ENCODE measurements around the gene ABCC4. TPM values are rescaled to one million over a fixed set of nuclear protein-coding genes. Genes with fewer than 3 reads are reported as not detected.
A peak's percentile ranks its signal among the peaks of the same experiment; 100 is the strongest.

ABCC4 gene
- polyA plus RNA-seq, 6 donors from 2014 or later: 0.27 to 2.3 (median 1.5) TPM; not detected in 1

DNA sequence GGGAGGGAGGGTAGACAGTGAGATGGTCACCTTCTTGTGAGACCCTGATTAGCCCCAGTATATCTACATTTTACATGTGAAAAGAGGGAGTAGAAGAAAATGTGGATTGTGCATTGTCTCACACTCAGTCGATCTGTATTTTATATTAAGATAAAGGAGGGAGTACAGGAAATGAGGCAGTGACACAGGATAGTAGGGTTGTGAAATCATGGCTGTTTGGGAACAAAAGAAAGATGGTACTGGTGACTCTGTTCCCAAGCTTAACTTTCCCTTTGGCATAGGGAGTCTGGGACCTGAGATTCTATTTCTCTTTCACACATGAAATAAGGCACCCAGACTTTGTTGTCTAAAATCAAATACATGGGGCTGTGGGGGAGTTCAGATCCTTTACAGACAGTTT lies 194.7 kb downstream of the ABCC4 start:
- H3K27me3 Mint-ChIP-seq: no peaks in the 10 kb centered on the region
- H3K9me3 Mint-ChIP-seq: peaks cover 0 to 6% (median 0%) of the 10 kb centered on the region in 7 donors
- no peaks in the 10 kb centered on the region for H3K4me1 Mint-ChIP-seq
- DNase-seq (no peak), ATAC-seq (ENCODE audit: low read depth in 2 of 2) (no peak)
- no peaks in the 10 kb centered on the region for H3K36me3 Mint-ChIP-seq
- no peak overlapping the region for H3K27ac Mint-ChIP-seq
- H3K4me3 Mint-ChIP-seq: no peak overlapping the region

GRCh38 chr13:95100525-95101433 lies 200.5 kb downstream of the ABCC4 start:
- no peak for ATAC-seq (ENCODE audit: low read depth in 2 of 2)
- Mint-ChIP-seq H3K4me3 (no peak overlapping the region), H3K27me3 (no peaks in the 10 kb centered on the region), H3K4me1 (no peaks in the 10 kb centered on the region), H3K27ac (no peak overlapping the region), H3K9me3 (peaks cover 4 to 28% (median 10%) of the 10 kb centered on the region in 7 donors), H3K36me3 (peaks cover 7 to 8% of the 10 kb centered on the region in 2 donors)
- no peak for DNase-seq

GRCh38 chr13:95099541-95099940 lies 201.7 kb downstream of the ABCC4 start:
- no peak overlapping the region for H3K27ac Mint-ChIP-seq

DNA sequence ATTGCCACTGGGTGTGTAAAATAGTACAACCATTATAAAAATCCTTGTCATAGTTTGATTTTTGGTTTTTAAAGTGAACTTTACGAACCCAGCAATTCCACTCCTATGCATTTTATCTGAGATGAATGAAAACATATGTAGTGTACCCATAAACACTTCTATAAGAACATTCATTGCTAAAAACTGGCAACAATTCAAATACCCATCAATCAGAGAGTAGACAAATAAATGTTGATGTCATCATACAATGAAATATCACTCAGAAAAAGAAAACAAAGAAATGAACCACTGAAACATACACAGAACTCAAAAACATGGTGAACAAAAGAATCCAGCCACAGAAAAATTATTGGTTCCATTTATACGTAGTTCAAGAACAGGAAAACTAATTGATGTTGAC lies 202.3 kb downstream of the ABCC4 start:
- H3K27ac Mint-ChIP-seq: no peak overlapping the region
- ATAC-seq (ENCODE audit: low read depth in 2 of 2): no peak
- H3K36me3 Mint-ChIP-seq: peaks cover 7 to 8% of the 10 kb centered on the region in 2 donors
- peaks cover 4 to 28% (median 14%) of the 10 kb centered on the region in 7 donors for H3K9me3 Mint-ChIP-seq
- DNase-seq: no peak
- no peak overlapping the region for H3K4me3 Mint-ChIP-seq
- H3K27me3 Mint-ChIP-seq: no peaks in the 10 kb centered on the region
- no peaks in the 10 kb centered on the region for H3K4me1 Mint-ChIP-seq

More at GRCh38 chr13:95099541-95099940, 201.7 kb downstream of the ABCC4 start:
- Mint-ChIP-seq H3K36me3 (peaks cover 7 to 8% of the 10 kb centered on the region in 2 donors), H3K9me3 (peaks cover 4 to 28% (median 12%) of the 10 kb centered on the region in 7 donors), H3K4me1 (no peaks in the 10 kb centered on the region), H3K27me3 (no peaks in the 10 kb centered on the region), H3K4me3 (no peak overlapping the region)
- DNase-seq (no peak), ATAC-seq (ENCODE audit: low read depth in 2 of 2) (no peak)

DNA sequence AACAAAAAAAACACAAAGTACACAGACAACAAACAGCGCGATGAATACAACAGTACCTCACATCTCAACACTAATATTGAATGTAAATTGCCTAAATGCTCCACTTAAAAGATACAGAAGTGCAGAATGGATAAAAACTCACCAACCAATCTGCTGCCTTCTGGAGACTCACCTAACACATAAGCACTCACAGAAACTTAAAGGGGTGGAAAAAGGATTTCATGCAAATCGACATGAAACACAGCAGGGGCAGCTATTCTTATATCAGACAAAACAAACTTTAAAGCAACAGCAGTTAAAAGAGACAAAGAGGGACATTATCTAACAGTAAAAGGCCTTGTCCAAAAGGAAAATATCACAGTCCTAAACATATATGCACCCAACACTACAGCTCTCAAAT lies 209.5 kb downstream of the ABCC4 start:
- no peaks in the 10 kb centered on the region for H3K4me1 Mint-ChIP-seq
- peaks cover 8 to 9% of the 10 kb centered on the region in 2 donors for H3K36me3 Mint-ChIP-seq
- no peak for ATAC-seq (ENCODE audit: low read depth in 2 of 2)

DNA sequence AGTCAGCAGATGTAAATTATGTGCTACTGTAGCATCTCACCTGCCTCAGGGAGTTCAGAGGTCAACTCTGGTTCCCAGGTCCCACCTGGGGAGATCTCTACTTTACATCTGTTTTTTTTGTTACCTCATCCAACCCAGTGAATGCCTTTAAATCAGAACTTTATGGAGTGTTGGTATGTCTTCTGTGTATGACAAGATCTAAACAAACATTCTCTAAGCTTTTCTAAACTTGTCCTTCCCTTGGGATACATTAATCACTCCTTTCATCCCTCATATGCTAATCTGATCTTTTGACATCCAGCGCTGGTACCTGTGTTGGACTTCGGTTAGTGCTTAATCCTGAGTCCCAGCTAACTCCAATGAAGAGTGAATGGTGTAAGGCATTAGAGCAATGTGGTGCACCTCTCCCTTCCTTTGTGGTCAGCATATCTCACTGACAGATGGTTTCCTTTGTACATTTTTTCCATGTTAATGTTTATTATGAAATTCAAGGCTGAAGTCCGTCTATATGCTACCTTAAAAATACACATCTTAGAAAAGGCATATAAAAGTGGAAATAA lies 213.4 kb downstream of the ABCC4 start:
- Mint-ChIP-seq H3K4me3 (no peak overlapping the region), H3K27ac (no peak overlapping the region)
- no peak for ATAC-seq (ENCODE audit: low read depth in 2 of 2)

More for the DNA sequence above, 209.5 kb downstream of the ABCC4 start:
- Mint-ChIP-seq H3K9me3 (peaks cover 5 to 30% (median 8%) of the 10 kb centered on the region in 7 donors), H3K27ac (peak overlapping the region in 1 of 6 donors; percentile 77), H3K4me3 (no peak overlapping the region), H3K27me3 (no peaks in the 10 kb centered on the region)
- no peak for DNase-seq

DNA sequence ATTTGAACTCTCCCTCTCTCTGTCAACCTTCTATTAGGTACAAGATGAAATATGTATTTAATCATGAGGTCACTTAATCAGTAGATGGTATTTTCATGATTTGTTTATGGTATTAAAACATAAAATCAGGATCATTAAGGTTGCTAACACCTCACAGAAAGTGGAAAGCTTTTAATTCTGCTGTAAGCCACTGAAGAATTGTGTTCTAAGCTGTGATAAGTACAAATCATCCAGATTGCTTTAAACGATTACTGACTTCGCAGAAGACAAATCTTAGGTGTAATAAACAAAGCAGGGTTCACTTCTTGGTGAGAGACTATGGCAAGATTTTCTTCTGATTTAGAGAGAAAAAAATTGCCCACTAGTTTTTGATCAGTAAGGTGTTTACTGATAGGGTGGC lies 214.5 kb downstream of the ABCC4 start:
- H3K4me3 Mint-ChIP-seq: no peak overlapping the region
- H3K36me3 Mint-ChIP-seq: no peaks in the 10 kb centered on the region
- H3K27ac Mint-ChIP-seq: peak overlapping the region in 1 of 6 donors; percentile 47
- no peaks in the 10 kb centered on the region for H3K4me1 Mint-ChIP-seq
- peaks cover 0 to 5% (median 0%) of the 10 kb centered on the region in 7 donors for H3K9me3 Mint-ChIP-seq
- ATAC-seq (ENCODE audit: low read depth in 2 of 2) (no peak), DNase-seq (no peak)
- H3K27me3 Mint-ChIP-seq: no peaks in the 10 kb centered on the region

More for the DNA sequence above, 213.4 kb downstream of the ABCC4 start:
- Mint-ChIP-seq H3K4me1 (no peaks in the 10 kb centered on the region), H3K27me3 (no peaks in the 10 kb centered on the region), H3K9me3 (peaks cover 0 to 13% (median 5%) of the 10 kb centered on the region in 7 donors), H3K36me3 (peaks cover 6 to 7% of the 10 kb centered on the region in 2 donors)
- no peak for DNase-seq

DNA sequence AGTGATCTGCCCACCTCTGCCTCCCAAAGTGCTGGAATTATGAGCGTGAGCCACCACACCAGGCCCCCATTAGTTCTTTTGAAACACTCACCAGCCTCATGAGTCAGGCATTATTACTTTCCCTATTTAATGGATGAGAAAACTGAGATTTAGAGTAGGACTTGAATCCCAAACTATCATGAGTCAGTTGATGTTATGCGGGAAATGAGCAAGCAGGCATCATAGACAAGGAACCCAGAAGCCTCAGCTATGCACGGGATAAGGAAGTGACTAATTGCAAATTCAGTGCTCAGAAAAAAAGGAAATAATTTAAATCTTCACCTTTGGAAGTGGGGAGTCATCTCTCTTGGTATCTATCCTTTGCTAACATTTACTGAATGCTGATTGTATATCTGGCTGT lies 217.5 kb downstream of the ABCC4 start:
- Mint-ChIP-seq H3K4me1 (no peaks in the 10 kb centered on the region), H3K27ac (peak overlapping the region in 1 of 6 donors; percentile 57), H3K27me3 (no peaks in the 10 kb centered on the region), H3K36me3 (peaks cover 0 to 7% of the 10 kb centered on the region in 2 donors), H3K4me3 (no peak overlapping the region), H3K9me3 (peaks cover 0 to 2% (median 0%) of the 10 kb centered on the region in 7 donors)
- ATAC-seq (ENCODE audit: low read depth in 2 of 2) (no peak), DNase-seq (no peak)

DNA sequence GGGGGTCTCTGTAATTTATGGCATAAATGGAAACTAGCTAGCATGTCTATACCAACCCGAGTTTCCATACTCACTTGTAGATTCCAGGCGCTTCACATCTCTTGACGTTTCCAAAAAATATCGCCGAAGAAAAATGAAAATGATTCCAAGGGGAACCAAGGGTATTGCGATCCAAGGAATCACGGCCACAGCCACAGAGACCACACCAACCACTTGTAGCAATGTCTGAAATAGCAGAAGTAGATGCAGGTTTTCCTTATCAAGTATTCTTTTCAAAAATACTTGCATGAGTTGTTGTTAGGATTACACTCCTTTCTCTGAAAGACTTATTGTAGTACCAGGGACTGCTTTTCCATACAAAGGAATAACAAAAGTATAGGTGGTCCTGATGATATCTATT lies 218.2 kb downstream of the ABCC4 start:
- no peak for DNase-seq
- Mint-ChIP-seq H3K36me3 (peaks cover 0 to 7% of the 10 kb centered on the region in 2 donors), H3K4me3 (no peak overlapping the region), H3K27ac (no peak overlapping the region), H3K9me3 (peaks cover 0 to 2% (median 0%) of the 10 kb centered on the region in 7 donors), H3K27me3 (no peaks in the 10 kb centered on the region), H3K4me1 (no peaks in the 10 kb centered on the region)
- ATAC-seq (ENCODE audit: low read depth in 2 of 2): no peak

- Mint-ChIP-seq H3K27ac (no peak overlapping the region), H3K4me1 (no peaks in the 10 kb centered on the region), H3K9me3 (peaks cover 0 to 2% (median 0%) of the 10 kb centered on the region in 7 donors), H3K36me3 (peaks cover 0 to 8% of the 10 kb centered on the region in 2 donors), H3K27me3 (no peaks in the 10 kb centered on the region), H3K4me3 (no peak overlapping the region)
- DNase-seq (no peak), ATAC-seq (ENCODE audit: low read depth in 2 of 2) (no peak)
Measured at GRCh38 chr13:95075506-95075905, 225.7 kb downstream of the ABCC4 start.

- Mint-ChIP-seq H3K27me3 (no peaks in the 10 kb centered on the region), H3K4me1 (no peaks in the 10 kb centered on the region), H3K36me3 (peaks cover 0 to 5% of the 10 kb centered on the region in 2 donors), H3K4me3 (no peak overlapping the region), H3K9me3 (peaks cover 0 to 2% (median 0%) of the 10 kb centered on the region in 7 donors), H3K27ac (no peak overlapping the region)
- no peak for ATAC-seq (ENCODE audit: low read depth in 2 of 2)
- DNase-seq: no peak
Measured at GRCh38 chr13:95074820-95075219, 226.4 kb downstream of the ABCC4 start.

DNA sequence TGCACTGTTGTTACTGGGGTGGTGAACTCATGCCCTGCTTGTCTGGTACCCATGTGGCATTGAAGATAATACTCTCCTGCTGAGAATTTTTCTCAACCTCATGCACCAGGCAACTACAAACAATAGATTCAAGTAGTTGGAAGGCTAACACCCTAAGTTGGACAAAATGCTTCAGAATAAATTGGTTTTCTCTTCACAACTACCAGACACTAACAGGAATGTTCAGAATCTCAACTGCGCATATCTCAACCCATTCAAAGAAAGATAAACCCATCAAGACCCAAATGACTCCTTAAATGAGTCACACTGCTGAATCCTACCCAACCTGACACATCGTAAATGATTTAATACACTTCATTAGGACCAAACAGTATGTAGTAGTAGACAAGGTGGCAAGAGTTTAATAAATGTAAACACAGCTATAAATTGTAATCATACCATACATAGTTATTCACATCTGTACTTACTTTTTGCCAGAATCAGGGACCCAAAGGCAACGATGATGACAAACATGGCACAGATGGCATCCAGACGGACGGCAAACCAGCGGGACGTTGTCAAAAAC lies 227.4 kb downstream of the ABCC4 start:
- Mint-ChIP-seq H3K4me3 (no peak overlapping the region), H3K9me3 (peaks cover 0 to 2% (median 0%) of the 10 kb centered on the region in 7 donors), H3K4me1 (no peaks in the 10 kb centered on the region), H3K27me3 (no peaks in the 10 kb centered on the region), H3K36me3 (peaks cover 0 to 5% of the 10 kb centered on the region in 2 donors), H3K27ac (no peak overlapping the region)
- ATAC-seq (ENCODE audit: low read depth in 2 of 2) (no peak), DNase-seq (no peak)

DNA sequence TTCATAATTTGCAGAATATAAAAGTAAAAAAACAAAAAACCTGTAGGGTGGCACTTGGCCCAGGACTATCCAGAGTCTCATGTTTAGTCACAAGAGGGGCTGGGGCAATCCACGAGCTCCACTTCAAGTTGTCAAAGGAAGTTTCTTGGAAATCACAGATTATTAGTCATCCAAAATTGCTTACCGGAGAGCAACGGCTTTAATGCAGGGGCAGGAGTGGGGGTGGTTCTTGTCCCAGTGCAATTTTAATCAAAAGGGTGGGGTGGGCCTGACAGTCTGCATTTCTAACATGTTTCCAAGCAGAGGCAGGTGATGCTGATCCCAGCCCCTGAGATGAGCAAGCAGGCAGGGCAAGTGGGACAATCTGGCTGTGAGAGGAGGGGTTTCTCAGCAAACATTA lies 233.9 kb downstream of the ABCC4 start:
- H3K27ac Mint-ChIP-seq: no peak overlapping the region
- no peaks in the 10 kb centered on the region for H3K27me3 Mint-ChIP-seq
- ATAC-seq (ENCODE audit: low read depth in 2 of 2) (no peak), DNase-seq (no peak)
- H3K36me3 Mint-ChIP-seq: peaks cover 0 to 5% of the 10 kb centered on the region in 2 donors
- H3K4me3 Mint-ChIP-seq: no peak overlapping the region
- peaks cover 0 to 2% (median 0%) of the 10 kb centered on the region in 7 donors for H3K9me3 Mint-ChIP-seq
- H3K4me1 Mint-ChIP-seq: no peaks in the 10 kb centered on the region

Measured in naive B cell (primary cell).